SKM-1 (cell line): ENCODE data around the gene HOXA10.

Experiments used
- DNase-seq: peaks from one replicate; lab custom pipeline; 2025; ENCODE audit not compliant: unreplicated experiment; lab: John Stamatoyannopoulos, UW

HOXA10 gene

GRCh38 chr7:27132978-27133377 lies 41.1 kb downstream of the HOXA10 start:
- DNase-seq, result no peak

- no peak for DNase-seq
These were observed 41.9 kb downstream of the HOXA10 start for GRCh38 chr7:27132214-27132613.

GRCh38 chr7:27131390-27131819 lies 42.7 kb downstream of the HOXA10 start:
- DNase-seq, result no peak

- DNase-seq, result peak; percentile 45
These were observed 43.4 kb downstream of the HOXA10 start, which contains the start of gene HOXA4 for GRCh38 chr7:27130540-27131389. Gene HOXA4 (minus strand): TSS chr7:27130757. CDS start chr7:27130733, 24 bp downstream.

GRCh38 chr7:27129729-27130539 lies 44.2 kb downstream of the HOXA10 start:
- DNase-seq, result no peak

- DNase-seq, result no peak
These were observed 45.1 kb downstream of the HOXA10 start for GRCh38 chr7:27128776-27129728.

GRCh38 chr7:27128034-27128433 lies 46.1 kb downstream of the HOXA10 start:
- DNase-seq, result no peak

- no peak for DNase-seq
These were observed 47.4 kb downstream of the HOXA10 start for GRCh38 chr7:27126596-27127327.

- DNase-seq, result no peak
These were observed 48.1 kb downstream of the HOXA10 start for GRCh38 chr7:27125986-27126394.

- no peak for DNase-seq
These were observed 49.0 kb downstream of the HOXA10 start for GRCh38 chr7:27124902-27125689.

GRCh38 chr7:27124096-27124901 lies 49.8 kb downstream of the HOXA10 start:
- no peak for DNase-seq

- no peak for DNase-seq
These were observed 50.6 kb downstream of the HOXA10 start for GRCh38 chr7:27123477-27124053.

GRCh38 chr7:27123007-27123476 lies 51.1 kb downstream of the HOXA10 start:
- no peak for DNase-seq

GRCh38 chr7:27122077-27122910 lies 51.8 kb downstream of the HOXA10 start:
- DNase-seq, result no peak

- DNase-seq, result no peak
These were observed 52.4 kb downstream of the HOXA10 start for GRCh38 chr7:27121684-27122076.
